HG02759 (cell line): Measurements from ENCODE around the gene DNAJC16.
A peak's percentile ranks its signal among the peaks of the same experiment; 100 is the strongest.
"Not testable (repeated sequence)": the region's sequence is repeated elsewhere in the genome, so short reads cannot be mapped to it uniquely, and the experiment has no call there.

Experiments used
- ATAC-seq: cut with Tn5 transposase; IDR thresholded peaks from one replicate; pipeline ENCODE4 v1.9.1; 2021; ENCODE audit warnings: mild to moderate bottlenecking, moderate library complexity; ENCODE audit not compliant: unreplicated experiment

The DNAJC16 gene

GRCh38 chr1:15526490-15527339, at the start of gene DNAJC16:
Gene DNAJC16, plus strand, starts transcription at chr1:15526848. Its CDS starts 2,258 bp downstream, at chr1:15529106.
- ATAC-seq: peak; percentile 59

- ATAC-seq: no peak
These were observed 49.7 kb upstream of the DNAJC16 start for GRCh38 chr1:15476927-15477326.

- ATAC-seq: no peak
These were observed 48.9 kb upstream of the DNAJC16 start for GRCh38 chr1:15477646-15478212.

- ATAC-seq: no peak
These were observed 46.8 kb upstream of the DNAJC16 start for GRCh38 chr1:15479654-15480347.

GRCh38 chr1:15482455-15482854, 44.2 kb upstream of the DNAJC16 start:
- ATAC-seq: not testable (repeated sequence)

- ATAC-seq: not testable (repeated sequence)
These were observed 43.6 kb upstream of the DNAJC16 start for GRCh38 chr1:15482983-15483543.

- ATAC-seq: no peak
These were observed 42.7 kb upstream of the DNAJC16 start for GRCh38 chr1:15483971-15484370.

- not testable (repeated sequence) for ATAC-seq
These were observed 42.2 kb upstream of the DNAJC16 start for GRCh38 chr1:15484443-15484842.

- ATAC-seq: no peak
These were observed 41.0 kb upstream of the DNAJC16 start for GRCh38 chr1:15485636-15486035.

GRCh38 chr1:15486844-15487610, 39.6 kb upstream of the DNAJC16 start:
- not testable (repeated sequence) for ATAC-seq

- ATAC-seq: no peak
These were observed 38.3 kb upstream of the DNAJC16 start for GRCh38 chr1:15488371-15488770.

GRCh38 chr1:15489052-15489736, 37.5 kb upstream of the DNAJC16 start:
- ATAC-seq: no peak

- ATAC-seq: not testable (repeated sequence)
These were observed 35.6 kb upstream of the DNAJC16 start for GRCh38 chr1:15491010-15491409.

GRCh38 chr1:15492596-15492995, 34.1 kb upstream of the DNAJC16 start:
- ATAC-seq: no peak

GRCh38 chr1:15493869-15494390, 32.7 kb upstream of the DNAJC16 start:
- ATAC-seq: no peak

GRCh38 chr1:15500184-15501178, 26.2 kb upstream of the DNAJC16 start:
- no peak for ATAC-seq

GRCh38 chr1:15501208-15502032, 25.2 kb upstream of the DNAJC16 start:
- ATAC-seq: no peak

GRCh38 chr1:15504436-15504835, 22.2 kb upstream of the DNAJC16 start:
- no peak for ATAC-seq
